Measurements from ENCODE around the gene SLC35F4. TPM values are rescaled to one million over a fixed set of nuclear protein-coding genes. Genes with fewer than 3 reads are reported as not detected.
A peak's percentile ranks its signal among the peaks of the same experiment; 100 is the strongest.
"Not testable (repeated sequence)": the region's sequence is repeated elsewhere in the genome, so short reads cannot be mapped to it uniquely, and the experiment has no call there.

Gene SLC35F4
- total and polyA plus RNA-seq, 2 experiments from 2014 or later, result 0.10 TPM; not detected in 1

DNA sequence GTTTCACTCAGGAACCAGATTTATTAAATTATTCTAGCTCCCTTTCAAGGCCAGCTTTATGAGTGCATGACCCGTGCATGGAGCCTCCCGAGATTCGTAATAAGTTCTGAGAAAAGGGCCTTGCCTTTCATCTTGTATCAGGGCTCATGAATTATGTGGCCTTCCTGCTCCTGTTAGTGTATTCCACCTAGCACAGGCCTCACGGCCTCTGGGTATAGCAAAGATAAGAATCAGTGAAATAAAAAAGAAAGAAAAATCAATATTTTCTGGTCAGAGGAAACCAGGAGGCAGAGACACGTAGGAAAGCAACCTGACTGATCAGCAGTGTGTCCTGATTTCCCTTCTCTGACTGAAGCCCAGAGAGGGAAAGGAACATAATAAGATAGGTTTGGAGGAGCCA lies 111.4 kb downstream of the SLC35F4 start:
- H3K9me3 ChIP-seq (ENCODE audit: low read depth), result no peaks in the 10 kb centered on the region
- no peak overlapping the region for H3K27ac ChIP-seq
- H3K4me1 ChIP-seq (ENCODE audit: low read depth), result no peaks in the 10 kb centered on the region
- H3K4me3 ChIP-seq, result no peak overlapping the region
- H3K27me3 ChIP-seq, result no peaks in the 10 kb centered on the region
- TF ChIP-seq, protein P1, sequence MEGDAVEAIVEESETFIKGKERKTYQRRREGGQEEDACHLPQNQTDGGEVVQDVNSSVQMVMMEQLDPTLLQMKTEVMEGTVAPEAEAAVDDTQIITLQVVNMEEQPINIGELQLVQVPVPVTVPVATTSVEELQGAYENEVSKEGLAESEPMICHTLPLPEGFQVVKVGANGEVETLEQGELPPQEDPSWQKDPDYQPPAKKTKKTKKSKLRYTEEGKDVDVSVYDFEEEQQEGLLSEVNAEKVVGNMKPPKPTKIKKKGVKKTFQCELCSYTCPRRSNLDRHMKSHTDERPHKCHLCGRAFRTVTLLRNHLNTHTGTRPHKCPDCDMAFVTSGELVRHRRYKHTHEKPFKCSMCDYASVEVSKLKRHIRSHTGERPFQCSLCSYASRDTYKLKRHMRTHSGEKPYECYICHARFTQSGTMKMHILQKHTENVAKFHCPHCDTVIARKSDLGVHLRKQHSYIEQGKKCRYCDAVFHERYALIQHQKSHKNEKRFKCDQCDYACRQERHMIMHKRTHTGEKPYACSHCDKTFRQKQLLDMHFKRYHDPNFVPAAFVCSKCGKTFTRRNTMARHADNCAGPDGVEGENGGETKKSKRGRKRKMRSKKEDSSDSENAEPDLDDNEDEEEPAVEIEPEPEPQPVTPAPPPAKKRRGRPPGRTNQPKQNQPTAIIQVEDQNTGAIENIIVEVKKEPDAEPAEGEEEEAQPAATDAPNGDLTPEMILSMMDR (IDR thresholded peaks at IDR 0.05; ENCODE audit: low read depth, low read length), result no peak
- no peak for DNase-seq (ENCODE audit: low read depth in 1 of 2, low spot score in 1 of 2)
- no peaks in the 10 kb centered on the region for H3K36me3 ChIP-seq

DNA sequence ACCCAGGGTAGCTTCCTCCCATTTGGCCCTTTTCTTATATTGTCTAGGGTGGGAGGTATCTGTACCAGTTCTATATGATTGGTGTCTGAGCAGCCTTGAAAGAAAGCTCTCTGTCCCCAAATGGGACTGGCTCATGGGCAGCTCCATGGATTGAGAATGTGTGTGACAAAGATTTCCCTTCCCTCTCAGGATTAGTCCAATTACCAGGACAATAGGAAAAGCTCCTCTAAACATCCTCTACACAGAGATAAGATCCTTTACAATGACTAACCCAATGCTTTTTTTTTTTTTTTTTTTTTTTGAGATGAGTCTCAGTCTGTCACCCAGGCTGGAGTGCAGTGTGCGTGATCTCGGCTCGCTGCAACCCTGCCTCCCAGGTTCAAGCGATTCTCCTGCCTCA lies 112.1 kb downstream of the SLC35F4 start:
- no peak overlapping the region for H3K27ac ChIP-seq
- H3K4me1 ChIP-seq (ENCODE audit: low read depth), result no peaks in the 10 kb centered on the region
- no peaks in the 10 kb centered on the region for H3K27me3 ChIP-seq
- H3K36me3 ChIP-seq, result no peaks in the 10 kb centered on the region
- TF ChIP-seq, protein P1 (IDR thresholded peaks at IDR 0.05; ENCODE audit: low read depth, low read length), result no peak
- DNase-seq (ENCODE audit: low read depth in 1 of 2, low spot score in 1 of 2), result no peak
- H3K4me3 ChIP-seq, result no peak overlapping the region
- no peaks in the 10 kb centered on the region for H3K9me3 ChIP-seq (ENCODE audit: low read depth)

DNA sequence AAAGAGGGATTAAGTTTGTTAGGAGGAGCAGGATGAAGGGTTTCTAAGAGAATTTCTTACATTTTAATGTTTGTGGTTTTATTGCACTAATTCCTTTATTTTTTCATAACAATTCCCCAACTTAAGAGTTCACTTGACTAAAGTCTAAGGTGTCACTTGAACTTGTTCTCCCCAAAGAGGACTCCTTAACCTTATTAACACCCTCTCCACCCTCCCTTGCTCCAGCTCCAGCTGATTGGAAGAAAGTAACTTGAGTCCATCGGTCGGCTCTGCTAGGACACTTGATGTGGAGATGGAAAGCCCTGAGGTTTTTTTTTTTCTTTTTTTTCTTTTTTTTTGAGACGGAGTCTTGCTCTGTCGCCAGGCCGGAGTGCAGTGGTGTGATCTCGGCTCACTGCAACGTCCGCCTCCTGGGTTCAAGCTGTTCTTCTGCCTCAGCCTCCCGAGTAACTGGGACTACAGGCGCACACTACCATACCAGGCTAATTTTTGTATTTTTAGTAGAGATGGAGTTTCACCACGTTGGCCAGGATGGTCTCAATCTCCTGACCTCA lies 113.7 kb downstream of the SLC35F4 start:
- H3K4me3 ChIP-seq; H3K36me3 ChIP-seq; H3K4me1 ChIP-seq (ENCODE audit: low read depth); H3K27ac ChIP-seq; DNase-seq (ENCODE audit: low read depth in 1 of 2, low spot score in 1 of 2); H3K9me3 ChIP-seq (ENCODE audit: low read depth); H3K27me3 ChIP-seq: not testable (repeated sequence)

DNA sequence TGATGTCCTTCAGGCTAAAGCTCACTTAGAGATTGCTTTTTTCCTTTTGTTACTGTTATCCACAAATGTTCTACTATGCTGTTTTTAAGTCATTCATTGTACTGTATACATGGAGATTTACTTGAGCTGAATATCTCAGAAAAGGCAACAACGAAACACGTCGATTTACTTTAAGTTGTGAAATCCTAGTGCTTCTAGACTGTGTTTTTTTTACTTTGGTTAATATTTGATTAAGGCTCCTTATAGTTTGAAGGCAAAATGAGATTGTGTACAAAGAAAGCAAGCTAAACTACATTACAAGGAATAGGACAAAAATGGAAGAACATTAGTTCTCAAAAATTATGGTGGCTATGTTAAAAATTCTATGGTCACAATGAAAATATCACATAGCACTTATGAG lies 114.5 kb downstream of the SLC35F4 start:
- Histone ChIP-seq H3K36me3 (no peaks in the 10 kb centered on the region), H3K9me3 (ENCODE audit: low read depth) (no peaks in the 10 kb centered on the region), H3K4me1 (ENCODE audit: low read depth) (no peaks in the 10 kb centered on the region), H3K27ac (no peak overlapping the region), H3K4me3 (no peak overlapping the region), H3K27me3 (no peaks in the 10 kb centered on the region)
- DNase-seq (ENCODE audit: low read depth in 1 of 2, low spot score in 1 of 2), result no peak
- TF ChIP-seq, protein P1 (IDR thresholded peaks at IDR 0.05; ENCODE audit: low read depth, low read length), result no peak

DNA sequence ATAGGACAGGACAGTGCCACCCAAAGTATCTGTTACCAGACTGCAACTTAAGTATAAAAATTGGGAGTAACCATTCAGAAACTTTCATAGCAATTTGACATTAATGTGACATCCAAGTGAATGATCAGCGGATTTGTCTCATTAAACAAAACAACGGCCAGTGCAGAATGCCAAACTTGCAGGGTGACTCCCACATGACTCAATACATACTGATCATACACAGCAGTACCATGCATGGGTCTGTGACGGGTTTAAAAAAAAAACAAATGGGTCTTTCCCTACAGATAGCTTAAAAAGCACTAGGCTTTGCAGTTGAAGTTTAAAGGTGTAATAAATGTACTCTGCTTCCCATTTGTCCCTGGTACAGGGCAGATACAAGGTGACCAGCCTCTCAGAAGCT lies 116.6 kb downstream of the SLC35F4 start:
- Histone ChIP-seq H3K27ac (no peak overlapping the region), H3K9me3 (ENCODE audit: low read depth) (no peaks in the 10 kb centered on the region), H3K4me3 (no peak overlapping the region), H3K4me1 (ENCODE audit: low read depth) (no peaks in the 10 kb centered on the region), H3K36me3 (no peaks in the 10 kb centered on the region), H3K27me3 (no peaks in the 10 kb centered on the region)
- TF ChIP-seq, protein P1 (IDR thresholded peaks at IDR 0.05; ENCODE audit: low read depth, low read length), result no peak
- DNase-seq (ENCODE audit: low read depth in 1 of 2, low spot score in 1 of 2), result peak in 1 of 2 donors; percentile 38

DNA sequence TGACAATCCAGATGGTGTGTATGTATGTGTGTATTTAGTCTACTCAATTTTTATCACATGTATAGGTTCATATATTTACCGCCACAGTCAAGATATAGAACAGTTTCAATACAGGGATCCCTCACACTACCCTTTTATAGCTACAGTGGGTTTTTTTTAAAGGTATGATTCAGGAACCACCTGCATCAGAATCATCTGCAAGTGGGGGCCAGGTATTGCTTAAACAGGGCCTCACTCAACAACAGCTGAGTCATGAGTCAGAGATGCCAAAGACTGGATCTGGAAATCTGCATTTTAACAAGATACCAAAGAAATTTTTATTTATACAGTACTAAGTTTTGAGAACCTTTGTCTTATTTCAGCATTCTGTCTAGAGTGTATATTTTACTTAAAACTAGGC lies 117.6 kb downstream of the SLC35F4 start:
- Histone ChIP-seq H3K27ac (no peak overlapping the region), H3K27me3 (no peaks in the 10 kb centered on the region), H3K4me3 (no peak overlapping the region), H3K4me1 (ENCODE audit: low read depth) (no peaks in the 10 kb centered on the region), H3K9me3 (ENCODE audit: low read depth) (no peaks in the 10 kb centered on the region), H3K36me3 (no peaks in the 10 kb centered on the region)
- DNase-seq (ENCODE audit: low read depth in 1 of 2, low spot score in 1 of 2), result no peak
- TF ChIP-seq, protein P1 (IDR thresholded peaks at IDR 0.05; ENCODE audit: low read depth, low read length), result no peak
